GM19035 (cell line): Measurements from ENCODE around the gene PDF.
"Not testable (repeated sequence)": the region's sequence is repeated elsewhere in the genome, so short reads cannot be mapped to it uniquely, and the experiment has no call there.

Experiments used
- ATAC-seq: cut with Tn5 transposase; IDR thresholded peaks from one replicate; pipeline ENCODE4 v1.9.1; 2021; ENCODE audit not compliant: unreplicated experiment

The PDF gene

GRCh38 chr16:69318177-69318910, 12.0 kb downstream of the PDF start:
- ATAC-seq: no peak

DNA sequence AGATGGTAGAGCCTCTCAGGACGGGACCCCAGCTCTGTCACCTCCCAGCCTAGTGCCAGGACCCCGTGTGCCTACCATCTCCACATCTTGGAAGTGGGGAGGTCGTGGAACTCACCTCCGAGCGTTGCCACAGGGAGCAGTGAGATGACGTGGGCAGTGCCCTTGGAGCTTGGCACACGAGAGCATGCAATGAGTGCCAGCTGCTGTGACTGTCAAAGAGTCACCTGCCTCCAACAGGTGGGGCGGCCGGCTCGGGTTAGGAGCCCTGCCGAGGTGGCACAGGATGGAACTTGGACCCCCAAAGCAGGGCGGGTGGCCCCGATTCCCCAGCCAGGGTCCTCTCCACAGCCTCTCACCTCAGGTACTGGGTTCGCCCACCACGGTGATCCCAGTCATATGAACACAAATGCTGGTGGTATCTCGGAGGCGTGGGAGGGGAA, 13.8 kb downstream of the PDF start:
- ATAC-seq: no peak

DNA sequence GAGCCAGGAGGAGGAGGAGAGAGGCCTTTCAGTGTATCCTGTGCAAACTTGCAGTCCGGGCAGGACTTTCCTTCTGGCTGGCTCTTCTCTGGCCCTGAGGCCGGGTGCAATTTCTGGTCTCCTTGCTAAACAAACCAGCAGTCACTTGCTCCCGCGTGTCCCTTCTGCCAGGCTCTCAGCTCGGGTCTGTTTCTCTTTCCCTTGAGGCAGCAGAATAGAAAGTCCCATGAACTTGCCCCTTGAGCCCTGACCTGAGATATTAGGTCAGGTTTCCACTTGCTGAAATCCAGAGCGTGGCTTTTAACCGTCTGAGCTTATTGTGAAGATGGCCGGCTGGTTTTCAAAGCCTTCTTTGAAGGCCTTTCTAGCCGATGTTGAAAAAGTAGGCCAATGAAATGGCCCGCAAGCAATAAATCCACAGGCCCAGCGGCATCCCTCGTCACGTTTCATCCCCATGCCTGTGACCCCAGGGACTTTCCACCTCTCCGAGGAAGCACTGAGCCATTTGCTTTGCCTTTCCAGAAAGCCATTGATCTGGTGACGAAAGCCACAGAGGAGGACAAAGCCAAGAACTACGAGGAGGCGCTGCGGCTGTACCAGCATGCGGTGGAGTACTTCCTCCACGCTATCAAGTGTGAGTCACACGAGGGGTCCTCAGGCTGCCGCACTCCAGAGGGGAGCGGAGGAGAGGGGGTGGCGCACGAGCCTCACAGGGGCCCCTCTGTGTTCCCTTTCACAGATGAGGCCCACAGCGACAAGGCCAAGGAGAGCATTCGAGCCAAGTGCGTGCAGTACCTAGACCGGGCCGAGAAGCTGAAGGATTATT, 14.7 kb downstream of the PDF start:
- ATAC-seq: no peak

DNA sequence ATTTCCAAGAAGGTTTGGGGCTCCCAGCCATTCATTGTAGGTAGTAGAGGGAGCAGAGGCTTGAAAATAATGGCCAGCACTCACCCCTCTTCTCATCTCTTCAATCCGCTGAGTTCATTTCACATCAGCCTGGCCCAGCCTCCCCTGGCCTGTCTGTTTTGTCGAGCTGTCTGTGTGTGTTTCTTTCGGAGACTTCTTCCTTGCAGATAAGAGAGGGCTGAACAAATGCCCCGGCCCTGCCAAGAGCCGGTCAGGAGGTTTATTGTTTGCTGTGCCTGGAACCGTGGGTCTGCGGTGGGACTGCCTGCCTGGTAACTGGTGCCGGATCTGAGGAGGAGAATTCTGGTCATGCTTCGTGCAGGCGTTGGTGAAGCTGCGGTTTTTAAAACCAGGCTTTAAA, 15.9 kb downstream of the PDF start:
- ATAC-seq: no peak

GRCh38 chr16:69313469-69313868, 16.9 kb downstream of the PDF start:
- ATAC-seq: no peak

GRCh38 chr16:69311533-69312387, 18.6 kb downstream of the PDF start:
- ATAC-seq: peak; percentile 52

- ATAC-seq: peak; percentile 92
These were observed 19.5 kb downstream of the PDF start, which contains the start of gene VPS4A for GRCh38 chr16:69310653-69311532. VPS4A (plus strand) TSS chr16:69311350; CDS start chr16:69311512, 162 bp downstream.

DNA sequence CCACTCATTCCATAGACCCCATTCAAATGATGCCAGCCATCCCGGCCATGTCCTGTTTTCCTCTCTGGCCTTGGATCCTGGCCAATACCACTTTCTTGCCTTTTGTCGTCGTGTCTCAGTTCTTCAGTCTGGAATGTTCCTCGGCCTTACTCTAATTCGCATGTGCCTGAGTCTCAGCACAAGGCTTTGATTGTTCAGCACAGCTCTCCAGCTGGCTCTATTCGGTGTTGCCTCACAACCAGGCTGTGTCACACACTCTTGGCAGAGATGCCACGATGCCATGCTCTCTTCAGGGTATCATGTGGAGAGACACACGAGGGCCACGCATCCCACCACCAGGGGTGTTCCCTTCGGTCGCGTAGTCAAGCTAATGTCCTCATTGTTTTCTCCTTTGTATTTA, 21.1 kb downstream of the PDF start:
- no peak for ATAC-seq

- no peak for ATAC-seq
These were observed 22.5 kb downstream of the PDF start for GRCh38 chr16:69307856-69308255.

- no peak for ATAC-seq
These were observed 23.3 kb downstream of the PDF start for GRCh38 chr16:69307091-69307490.

GRCh38 chr16:69306031-69306430, 24.4 kb downstream of the PDF start:
- ATAC-seq: no peak

DNA sequence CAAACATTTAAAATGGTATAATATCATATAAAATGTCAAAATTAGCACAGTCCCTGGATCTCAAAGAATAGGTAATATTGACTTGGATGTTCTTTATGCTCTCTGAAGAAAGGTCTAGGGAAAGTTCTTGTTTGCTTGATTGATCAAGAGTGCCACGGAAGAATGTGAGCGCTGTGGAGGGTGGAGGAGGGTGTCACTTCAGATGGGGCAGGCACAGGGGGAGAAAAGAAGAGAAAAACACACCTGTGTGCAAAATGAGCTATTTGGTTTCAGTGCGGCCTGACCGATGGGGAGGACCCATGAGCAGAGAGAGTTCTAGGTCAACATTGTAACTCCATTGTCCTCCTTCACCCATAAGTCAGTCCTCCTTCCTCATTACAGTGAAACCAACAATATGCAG, 28.1 kb downstream of the PDF start:
- ATAC-seq: no peak

DNA sequence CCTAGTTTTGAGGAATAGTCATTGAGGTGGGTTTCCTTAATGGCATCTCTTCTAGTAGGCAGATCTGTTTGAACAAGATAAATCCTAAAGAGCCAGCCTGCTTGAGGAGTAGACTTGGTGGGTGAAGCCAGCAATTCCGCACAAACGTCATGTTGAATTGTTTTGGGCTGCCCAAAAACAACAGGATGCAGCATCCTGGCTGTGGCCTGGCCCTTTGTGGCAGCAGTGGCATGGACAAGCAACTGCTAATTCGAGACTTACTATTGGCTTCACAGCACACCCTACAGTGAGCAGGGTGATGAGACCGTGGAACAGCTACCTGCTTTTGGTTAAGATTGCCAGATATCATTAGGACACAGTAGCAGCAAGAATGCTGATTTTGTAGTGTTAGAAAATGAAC, 28.5 kb downstream of the PDF start:
- no peak for ATAC-seq

GRCh38 chr16:69301187-69301586, 29.2 kb downstream of the PDF start:
- no peak for ATAC-seq

DNA sequence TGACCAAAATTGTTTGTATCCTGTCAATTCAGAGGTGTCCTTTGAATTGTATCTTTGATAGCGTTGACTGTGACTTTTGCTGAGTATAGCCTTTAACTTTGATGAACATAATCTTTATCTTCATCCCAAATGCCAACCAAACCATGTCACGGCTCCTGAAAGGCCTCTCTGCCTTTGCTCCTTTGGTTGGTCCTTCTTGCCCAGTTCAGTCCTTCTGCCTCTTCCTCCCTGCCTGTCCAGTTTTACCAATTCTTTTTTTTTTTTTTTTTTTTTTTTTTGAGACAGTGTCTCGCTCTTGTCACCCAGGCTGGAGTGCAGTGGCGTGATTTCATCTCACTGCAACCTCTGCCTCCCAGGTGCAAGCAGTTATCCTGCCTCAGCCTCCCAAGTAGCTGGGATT, 32.1 kb downstream of the PDF start:
- no peak for ATAC-seq

GRCh38 chr16:69296771-69297170, 33.6 kb downstream of the PDF start:
- not testable (repeated sequence) for ATAC-seq

GRCh38 chr16:69294051-69294450, 36.3 kb downstream of the PDF start:
- ATAC-seq: no peak

DNA sequence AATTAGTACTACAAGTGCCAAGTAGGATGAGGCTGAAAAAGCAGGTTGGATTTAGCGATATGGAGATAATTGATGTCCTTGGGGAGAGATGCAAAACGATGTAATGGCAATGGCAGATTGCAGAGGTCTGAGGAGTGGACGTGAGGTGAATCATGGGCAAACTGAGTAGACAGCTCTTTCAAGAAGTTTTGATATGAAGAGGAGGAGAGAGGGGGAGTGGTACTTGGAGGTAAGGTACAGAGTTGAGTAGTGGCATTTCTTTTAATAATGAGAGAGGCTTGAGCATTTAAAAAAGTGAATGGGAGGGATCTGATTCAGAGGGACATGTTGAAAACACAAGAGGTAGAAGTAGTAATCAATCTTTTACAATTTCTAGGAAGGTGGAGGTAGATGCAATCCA, 37.0 kb downstream of the PDF start:
- ATAC-seq: no peak

- not testable (repeated sequence) for ATAC-seq
These were observed 38.7 kb downstream of the PDF start for GRCh38 chr16:69291657-69292056.
